PC-9 (cell line): ENCODE results near the gene UBAC1.

Experiments
- CTCF ChIP-seq: fragments of 200-600 bp; sonication (generic); conservative IDR thresholded peaks from 2 replicates; pipeline ENCODE4 v1.6.1; 2017; ENCODE audit warnings: mixed run types, antibody characterized with exemption, mild to moderate bottlenecking, moderate library complexity
- EZH2 ChIP-seq: fragments of 200-600 bp; sonication (generic); IDR thresholded peaks from 2 replicates; pipeline ENCODE4 v1.8.0; 2017; ENCODE audit warnings: antibody characterized with exemption, low read depth

- TF ChIP-seq CTCF (no peak), EZH2 (no peak)
Observed at GRCh38 chr9:135963338-135963737, 2.2 kb upstream of the UBAC1 start.
